GM18526 (cell line): Measurements from ENCODE around the gene ELOVL7.

Experiments used
- POLR2A ChIP-seq: IDR thresholded peaks from 3 replicates; pipeline ENCODE4 v1.6.1; 2011; ENCODE audit not compliant: insufficient read length; ENCODE audit errors: extremely low read depth

Gene ELOVL7

DNA sequence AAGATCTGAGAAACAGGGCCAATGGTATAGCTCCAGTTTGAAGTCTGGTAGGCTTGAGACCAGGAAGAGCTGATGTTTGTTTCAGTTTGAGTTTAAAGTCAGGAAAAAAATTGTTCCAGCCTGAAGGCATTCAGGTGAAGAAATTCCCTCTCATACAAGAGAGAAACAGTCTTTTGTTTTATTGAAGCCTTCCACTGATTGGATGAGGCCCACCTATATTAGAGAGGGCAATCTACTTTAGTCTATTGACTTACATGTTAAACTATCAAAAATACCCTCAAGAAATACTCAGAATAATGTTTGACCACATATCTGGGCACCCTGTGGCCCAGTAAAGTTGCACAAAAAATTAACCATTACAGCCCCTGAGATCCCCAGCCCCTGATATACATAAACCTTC is 138.9 kb downstream of the ELOVL7 start:
- no peak for TF ChIP-seq POLR2A

GRCh38 chr5:60703944-60704343 is 140.1 kb downstream of the ELOVL7 start:
- TF ChIP-seq POLR2A, result no peak
